Astrocyte of the spinal cord (primary cell): ENCODE data around the gene IFITM5.

Experiments used
- DNase-seq: peaks from one replicate; pipeline ENCODE4 v3.0.0; 2011; ENCODE audit warnings: low read depth, low spot score
- H3K4me3 ChIP-seq: 2 replicates; pipeline ENCODE4 v1.5.1; 2011; ENCODE audit warnings: low read depth, mild to moderate bottlenecking, low read length, moderate library complexity
- in situ Hi-C: cut with HindIII; loops from 2 replicates; pipeline ENCODE4 v1.10.0; 2017; ENCODE audit warnings: low sequenced_read_pairs
- TF ChIP-seq, protein P1 (sequence below): IDR thresholded peaks from 2 replicates; pipeline ENCODE4 v1.5.1; 2012; ENCODE audit warnings: low read depth, mild to moderate bottlenecking, low read length, inconsistent platforms

IFITM5 gene

GRCh38 chr11:280706-281485 is 18.4 kb downstream of the IFITM5 start:
- no peak overlapping the region for H3K4me3 ChIP-seq
- in situ Hi-C loops = no loop called here

DNA sequence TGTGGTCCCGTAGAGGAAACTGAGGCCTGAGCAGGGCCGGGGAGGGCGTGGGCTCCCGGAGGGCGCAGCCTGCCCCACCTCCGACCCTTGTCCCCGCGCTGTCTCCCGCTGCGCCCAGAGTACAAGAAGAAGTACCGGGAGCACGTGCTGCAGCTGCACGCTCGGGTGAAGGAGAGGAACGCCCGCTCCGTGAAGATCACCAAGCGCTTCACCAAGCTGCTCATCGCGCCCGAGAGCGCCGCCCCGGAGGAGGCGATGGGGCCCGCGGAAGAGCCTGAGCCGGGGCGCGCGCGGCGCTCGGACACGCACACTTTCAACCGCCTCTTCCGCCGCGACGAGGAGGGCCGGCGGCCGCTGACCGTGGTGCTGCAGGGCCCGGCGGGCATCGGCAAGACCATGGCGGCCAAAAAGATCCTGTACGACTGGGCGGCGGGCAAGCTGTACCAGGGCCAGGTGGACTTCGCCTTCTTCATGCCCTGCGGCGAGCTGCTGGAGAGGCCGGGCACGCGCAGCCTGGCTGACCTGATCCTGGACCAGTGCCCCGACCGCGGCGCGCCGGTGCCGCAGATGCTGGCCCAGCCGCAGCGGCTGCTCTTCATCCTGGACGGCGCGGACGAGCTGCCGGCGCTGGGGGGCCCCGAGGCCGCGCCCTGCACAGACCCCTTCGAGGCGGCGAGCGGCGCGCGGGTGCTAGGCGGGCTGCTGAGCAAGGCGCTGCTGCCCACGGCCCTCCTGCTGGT is 19.2 kb downstream of the IFITM5 start:
- peak; percentile 15 for DNase-seq
- in situ Hi-C loops = no loop called here
- no peak overlapping the region for H3K4me3 ChIP-seq
- TF ChIP-seq, protein P1, sequence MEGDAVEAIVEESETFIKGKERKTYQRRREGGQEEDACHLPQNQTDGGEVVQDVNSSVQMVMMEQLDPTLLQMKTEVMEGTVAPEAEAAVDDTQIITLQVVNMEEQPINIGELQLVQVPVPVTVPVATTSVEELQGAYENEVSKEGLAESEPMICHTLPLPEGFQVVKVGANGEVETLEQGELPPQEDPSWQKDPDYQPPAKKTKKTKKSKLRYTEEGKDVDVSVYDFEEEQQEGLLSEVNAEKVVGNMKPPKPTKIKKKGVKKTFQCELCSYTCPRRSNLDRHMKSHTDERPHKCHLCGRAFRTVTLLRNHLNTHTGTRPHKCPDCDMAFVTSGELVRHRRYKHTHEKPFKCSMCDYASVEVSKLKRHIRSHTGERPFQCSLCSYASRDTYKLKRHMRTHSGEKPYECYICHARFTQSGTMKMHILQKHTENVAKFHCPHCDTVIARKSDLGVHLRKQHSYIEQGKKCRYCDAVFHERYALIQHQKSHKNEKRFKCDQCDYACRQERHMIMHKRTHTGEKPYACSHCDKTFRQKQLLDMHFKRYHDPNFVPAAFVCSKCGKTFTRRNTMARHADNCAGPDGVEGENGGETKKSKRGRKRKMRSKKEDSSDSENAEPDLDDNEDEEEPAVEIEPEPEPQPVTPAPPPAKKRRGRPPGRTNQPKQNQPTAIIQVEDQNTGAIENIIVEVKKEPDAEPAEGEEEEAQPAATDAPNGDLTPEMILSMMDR = no peak

More at GRCh38 chr11:280706-281485, 18.4 kb downstream of the IFITM5 start:
- no peak for DNase-seq
- TF ChIP-seq, protein P1 = no peak

DNA sequence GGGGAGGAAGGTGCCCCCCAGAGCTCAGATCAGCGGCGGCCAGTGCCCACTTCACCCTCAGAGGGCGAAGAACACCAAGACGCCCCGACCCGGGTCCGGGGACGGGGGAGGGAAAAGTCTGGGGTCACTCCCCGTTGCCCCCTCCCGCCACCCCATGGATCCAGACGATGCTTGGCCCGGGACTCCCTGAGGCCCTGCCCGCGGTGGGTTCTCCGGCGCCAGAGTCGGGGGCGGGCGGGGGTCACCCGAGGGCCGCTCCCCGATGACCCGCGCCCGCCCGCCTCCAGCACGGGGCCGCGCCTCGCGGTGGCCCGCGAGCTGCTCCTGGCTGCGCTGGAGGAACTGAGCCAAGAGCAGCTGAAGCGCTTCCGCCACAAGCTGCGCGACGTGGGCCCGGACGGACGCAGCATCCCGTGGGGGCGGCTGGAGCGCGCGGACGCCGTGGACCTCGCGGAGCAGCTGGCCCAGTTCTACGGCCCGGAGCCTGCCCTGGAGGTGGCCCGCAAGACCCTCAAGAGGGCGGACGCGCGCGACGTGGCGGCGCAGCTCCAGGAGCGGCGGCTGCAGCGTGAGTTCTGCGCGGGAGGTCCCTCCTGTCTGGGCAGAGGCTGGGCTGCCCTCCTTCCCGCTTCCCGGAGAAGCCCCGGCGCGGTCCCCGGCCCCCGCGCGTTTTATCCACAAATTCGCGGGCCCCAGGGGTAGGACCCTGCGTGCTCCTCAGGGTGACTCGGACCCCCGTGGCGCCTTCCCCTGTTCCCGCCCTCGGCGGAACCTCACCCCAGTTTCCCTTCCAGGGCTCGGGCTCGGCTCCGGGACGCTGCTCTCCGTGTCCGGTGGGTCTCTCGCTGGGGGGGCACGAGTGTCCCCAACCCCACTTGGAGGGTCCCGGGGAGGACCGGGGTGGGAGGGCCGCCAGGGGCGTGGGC is 20.0 kb downstream of the IFITM5 start:
- in situ Hi-C loops = no loop called here
- no peak for DNase-seq
- no peak overlapping the region for H3K4me3 ChIP-seq
- TF ChIP-seq, protein P1 = no peak

GRCh38 chr11:278001-278951 is 21.1 kb downstream of the IFITM5 start, which contains the start of gene NLRP6:
TSS of gene NLRP6 (plus strand) at chr11:278407. CDS start at chr11:278570, 163 bp downstream.
- no peak within 1 kb of the TSS for H3K4me3 ChIP-seq
- DNase-seq = no peak
- in situ Hi-C loops = no loop called here
- TF ChIP-seq, protein P1 = no peak

GRCh38 chr11:276219-276618 is 23.1 kb downstream of the IFITM5 start:
- in situ Hi-C loops = no loop called here
- TF ChIP-seq, protein P1 = no peak
- DNase-seq = no peak
- no peak overlapping the region for H3K4me3 ChIP-seq

DNA sequence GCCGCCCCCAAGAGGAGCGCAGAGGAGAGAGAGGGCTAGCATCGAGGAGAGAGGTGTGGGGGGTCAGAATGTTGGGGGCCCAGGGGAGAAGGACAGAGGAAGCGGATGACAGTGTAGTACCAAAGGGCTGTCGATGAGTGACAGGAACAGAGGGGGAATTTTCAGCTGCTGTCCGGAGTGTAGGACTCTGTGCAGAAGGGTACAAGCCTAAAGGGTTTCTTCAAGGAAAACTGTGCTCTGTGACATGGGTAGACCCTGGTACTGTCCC is 26.5 kb downstream of the IFITM5 start:
- TF ChIP-seq, protein P1 = no peak
- in situ Hi-C loops = no loop called here
- no peak overlapping the region for H3K4me3 ChIP-seq
- no peak for DNase-seq
